A673 (cell line): ENCODE results near the gene ZNF616. TPM values are rescaled to one million over a fixed set of nuclear protein-coding genes. Genes with fewer than 3 reads are reported as not detected.

Experiments used
- BruUV-seq: library from RNA; stranded (reverse); fragments of 400-500 nt; replicated peaks from 2 replicates; lab custom pipeline; 2021; lab: Mats Ljungman, UMichigan
- CTCF ChIA-PET: fragments of 300-600 bp; sonication (Branson Sonifier 250); formaldehyde crosslinking; loops from one replicate; lab custom pipeline; 2022; ENCODE audit warnings: antibody characterized with exemption; lab: Charles Lee
- POLR2A ChIA-PET: fragments of 300-600 bp; sonication (Branson Sonifier 250); formaldehyde crosslinking; loops from one replicate; lab custom pipeline; 2022; ENCODE audit warnings: antibody characterized with exemption; ENCODE audit not compliant: low non-redundant PET; lab: Charles Lee
- DNase-seq: peaks from one replicate; pipeline ENCODE4 v3.0.0-alpha.2; 2015; ENCODE audit warnings: low spot score
- H3K27ac ChIP-seq: fragments of 200-600 bp; sonication (generic); 2 replicates; pipeline ENCODE4 v1.5.1; 2016; ENCODE audit warnings: mixed run types, low read depth, mild to moderate bottlenecking, mixed read lengths, antibody characterized with exemption, low read length; ENCODE audit not compliant: poor library complexity, severe bottlenecking
- H3K27me3 ChIP-seq: fragments of 200-600 bp; sonication (generic); replicated peaks from 2 replicates; pipeline ENCODE4 v1.6.1; 2017; ENCODE audit warnings: mixed run types, low read depth, mild to moderate bottlenecking, mixed read lengths, antibody characterized with exemption, low read length; ENCODE audit not compliant: insufficient read depth, poor library complexity
- H3K36me3 ChIP-seq: fragments of 200-600 bp; sonication (generic); 2 replicates; pipeline ENCODE4 v1.6.1; 2016; ENCODE audit warnings: mixed run types, mild to moderate bottlenecking, mixed read lengths, antibody characterized with exemption, low read length; ENCODE audit not compliant: insufficient read depth, poor library complexity, severe bottlenecking
- H3K4me1 ChIP-seq: fragments of 200-600 bp; sonication (generic); 2 replicates; pipeline ENCODE4 v1.6.1; 2017; ENCODE audit warnings: mixed run types, mild to moderate bottlenecking, mixed read lengths, antibody characterized with exemption, low read length; ENCODE audit not compliant: insufficient read depth, poor library complexity, severe bottlenecking
- H3K4me3 ChIP-seq: fragments of 200-600 bp; sonication (generic); 2 replicates; pipeline ENCODE4 v1.5.1; 2016; ENCODE audit warnings: low read depth, mixed run types, mild to moderate bottlenecking, mixed read lengths, low read length; ENCODE audit not compliant: poor library complexity, severe bottlenecking
- H3K9me3 ChIP-seq: fragments of 200-600 bp; sonication (generic); 2 replicates; pipeline ENCODE4 v1.6.1; 2016; ENCODE audit warnings: mixed run types, low read depth, mild to moderate bottlenecking, mixed read lengths, antibody characterized with exemption, low read length; ENCODE audit not compliant: poor library complexity, severe bottlenecking
- EZH2 ChIP-seq: fragments of 200-600 bp; sonication (generic); IDR thresholded peaks from 2 replicates; pipeline ENCODE4 v1.6.1; 2017; ENCODE audit warnings: borderline replicate concordance, low read depth, mild to moderate bottlenecking, mixed read lengths, antibody characterized with exemption, low read length; ENCODE audit not compliant: poor library complexity, severe bottlenecking
- intact Hi-C: fragments of 100-400 bp; cut with micrococcal nuclease; formaldehyde crosslinking; loops from one replicate; pipeline ENCODE4 v1.10.0; 2022; ENCODE audit not compliant: unreplicated experiment
- total RNA-seq: library from RNA; stranded (reverse); gene quantifications from 2 replicates; pipeline ENCODE4 v1.2.3, GENCODE V29; 2021
- TF ChIP-seq, protein P1 (sequence below): fragments of 300-800, 200-600 bp; sonication (generic); conservative IDR thresholded peaks from 2 replicates; pipeline ENCODE4 v1.5.1; 2017; ENCODE audit warnings: low read depth, mild to moderate bottlenecking, antibody characterized with exemption, low read length, moderate library complexity, mixed read lengths

Gene ZNF616
- total RNA-seq, 1 experiment from 2014 or later, result 17.1 TPM

DNA sequence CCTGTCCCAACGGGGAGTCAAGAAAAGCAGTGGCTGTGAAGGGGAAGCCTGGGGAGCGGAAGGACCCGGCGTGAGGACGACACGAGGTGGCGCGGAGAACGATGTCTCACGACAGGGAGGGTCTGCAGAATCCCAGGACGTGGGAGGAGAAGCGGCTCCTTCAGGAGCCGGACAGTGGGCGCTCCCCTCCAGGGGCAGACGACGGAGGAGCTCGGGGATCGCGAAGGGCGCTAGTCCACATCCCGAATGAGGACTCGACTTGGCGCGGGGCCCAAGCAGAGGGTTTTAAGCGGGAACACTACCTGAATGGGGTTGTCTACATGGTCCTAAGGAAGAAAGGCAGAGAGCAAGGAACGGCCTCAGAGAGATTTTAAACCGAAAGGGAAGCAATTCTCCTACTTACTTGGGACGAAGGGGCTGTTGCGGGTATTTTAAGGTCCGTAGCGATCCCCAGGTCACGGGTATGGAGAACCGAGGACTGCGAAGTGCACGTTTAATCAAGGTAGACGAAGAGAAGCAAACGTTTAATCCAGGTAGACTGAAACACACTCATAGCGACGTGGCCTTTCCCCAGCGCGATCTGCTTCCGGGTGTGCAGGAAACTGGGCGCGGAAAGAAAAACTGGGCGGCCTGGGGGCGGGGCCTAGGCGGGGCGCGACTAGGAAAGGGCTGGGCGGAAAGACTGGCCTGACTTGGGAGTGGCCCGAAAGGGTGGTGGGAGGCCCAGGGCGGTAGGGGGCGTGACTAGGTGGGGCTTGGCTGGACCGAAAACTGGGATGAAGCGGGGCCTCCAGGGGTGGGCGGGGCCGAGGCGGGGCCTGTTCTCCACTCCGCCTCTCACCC, 44.3 kb downstream of the ZNF616 start, which contains the start of gene ZNF841:
Gene ZNF841, minus strand, starts transcription at position 594 of the 843 bp plus-strand sequence. CDS start 10,964 bp downstream, outside the sequence.
- H3K4me3 ChIP-seq, result peak within 1 kb of the TSS; percentile 80
- peaks cover 41% of the 10 kb centered on the region for H3K9me3 ChIP-seq
- ChIA-PET CTCF (no interaction called here), POLR2A (no interaction called here)
- H3K4me1 ChIP-seq, result no peaks in the 10 kb centered on the region
- H3K27me3 ChIP-seq, result no peaks in the 10 kb centered on the region
- intact Hi-C loops, result no loop called here
- TF ChIP-seq, protein P1, sequence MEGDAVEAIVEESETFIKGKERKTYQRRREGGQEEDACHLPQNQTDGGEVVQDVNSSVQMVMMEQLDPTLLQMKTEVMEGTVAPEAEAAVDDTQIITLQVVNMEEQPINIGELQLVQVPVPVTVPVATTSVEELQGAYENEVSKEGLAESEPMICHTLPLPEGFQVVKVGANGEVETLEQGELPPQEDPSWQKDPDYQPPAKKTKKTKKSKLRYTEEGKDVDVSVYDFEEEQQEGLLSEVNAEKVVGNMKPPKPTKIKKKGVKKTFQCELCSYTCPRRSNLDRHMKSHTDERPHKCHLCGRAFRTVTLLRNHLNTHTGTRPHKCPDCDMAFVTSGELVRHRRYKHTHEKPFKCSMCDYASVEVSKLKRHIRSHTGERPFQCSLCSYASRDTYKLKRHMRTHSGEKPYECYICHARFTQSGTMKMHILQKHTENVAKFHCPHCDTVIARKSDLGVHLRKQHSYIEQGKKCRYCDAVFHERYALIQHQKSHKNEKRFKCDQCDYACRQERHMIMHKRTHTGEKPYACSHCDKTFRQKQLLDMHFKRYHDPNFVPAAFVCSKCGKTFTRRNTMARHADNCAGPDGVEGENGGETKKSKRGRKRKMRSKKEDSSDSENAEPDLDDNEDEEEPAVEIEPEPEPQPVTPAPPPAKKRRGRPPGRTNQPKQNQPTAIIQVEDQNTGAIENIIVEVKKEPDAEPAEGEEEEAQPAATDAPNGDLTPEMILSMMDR, result no peak
- TF ChIP-seq EZH2, result no peak
- H3K27ac ChIP-seq, result peak within 1 kb of the TSS; percentile 63
- H3K36me3 ChIP-seq, result peaks cover 9% of the 10 kb centered on the region
- TSS peak; percentile 65 for BruUV-seq
- peak; percentile 96 for DNase-seq

DNA sequence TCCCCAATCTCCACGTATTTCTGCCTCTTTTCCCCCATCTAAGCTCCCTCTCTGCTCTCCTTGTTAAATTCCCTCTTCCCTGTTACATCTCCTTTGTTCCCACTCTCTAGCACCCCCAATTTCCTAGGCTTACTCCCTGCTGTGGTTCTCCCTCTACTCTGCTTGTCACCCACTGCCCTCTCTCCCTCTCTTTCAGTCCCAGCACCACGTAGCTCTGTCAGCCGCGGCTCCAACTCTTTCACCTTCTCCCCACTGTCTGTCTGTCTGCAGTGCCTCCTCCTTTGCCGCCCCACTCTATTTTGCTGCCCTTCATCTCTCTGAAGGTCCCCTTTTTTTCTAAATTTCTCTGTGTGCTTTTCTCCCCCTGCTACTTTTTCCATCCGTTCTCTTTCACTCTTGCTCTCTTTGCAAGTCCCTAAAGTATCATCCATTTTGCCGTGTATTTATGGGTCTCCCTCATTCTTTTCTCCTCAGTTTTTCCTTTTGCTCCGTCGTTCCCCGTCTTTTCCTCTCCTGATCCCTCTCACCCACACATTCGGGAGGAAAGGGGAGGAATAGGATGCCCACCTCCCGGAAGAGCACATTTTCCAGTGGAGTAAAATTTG, 45.1 kb downstream of the ZNF616 start:
- no peak for TF ChIP-seq EZH2
- TF ChIP-seq, protein P1, result no peak
- Histone ChIP-seq H3K36me3 (peaks cover 9% of the 10 kb centered on the region), H3K27ac (peak overlapping the region; percentile 63), H3K4me1 (no peaks in the 10 kb centered on the region), H3K4me3 (peak overlapping the region; percentile 80), H3K27me3 (no peaks in the 10 kb centered on the region), H3K9me3 (peaks cover 41% of the 10 kb centered on the region)
- intact Hi-C loops, result no loop called here
- DNase-seq, result no peak
- CTCF ChIA-PET, result no interaction called here
- BruUV-seq, result no TSS peak
- POLR2A ChIA-PET, result no interaction called here

DNA sequence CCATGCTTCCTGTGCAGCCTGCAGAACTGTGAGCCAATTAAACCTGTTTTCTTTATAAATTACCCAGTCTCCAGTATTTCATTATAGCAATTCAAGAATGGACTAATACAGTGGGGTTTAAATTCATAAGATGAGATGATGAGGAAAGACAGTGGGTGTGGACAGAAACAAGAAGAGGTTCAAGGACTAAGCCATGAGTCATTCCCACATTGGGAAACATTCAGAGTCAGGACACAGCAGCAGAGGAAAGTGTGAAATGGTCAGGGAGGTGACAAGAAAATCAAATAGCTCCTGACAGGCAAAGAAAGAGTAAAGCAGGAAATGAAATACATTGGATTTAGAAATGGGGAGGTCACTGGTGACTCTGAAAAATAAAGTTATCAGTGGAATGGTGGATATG, 53.3 kb downstream of the ZNF616 start:
- Histone ChIP-seq H3K36me3 (peaks cover 43% of the 10 kb centered on the region), H3K4me3 (no peak overlapping the region), H3K9me3 (peaks cover 26% of the 10 kb centered on the region), H3K27ac (no peak overlapping the region), H3K4me1 (no peaks in the 10 kb centered on the region), H3K27me3 (no peaks in the 10 kb centered on the region)
- no TSS peak for BruUV-seq
- ChIA-PET CTCF (no interaction called here), POLR2A (no interaction called here)
- intact Hi-C loops, result no loop called here
- TF ChIP-seq EZH2, result no peak
- TF ChIP-seq, protein P1, result no peak
- no peak for DNase-seq
